Spleen (tissue), 7 donors: Measurements from ENCODE around the gene SLC24A3.

Experiments
- CTCF ChIP-seq, 11 experiments: fragments of 200-600 bp in 7 of 11; fragments of 450-650 bp in 4 of 11; sonication (generic) in 4 of 11; IDR thresholded peaks in 8 of 11; conservative IDR thresholded peaks in 3 of 11; 1 replicate in 7 of 11; 2 replicates in 4 of 11; pipeline versions ENCODE4 v1.4.0 to v1.8.0; 2016 to 2021; ENCODE audit warnings: antibody characterized with exemption in 11 of 11, inconsistent platforms in 4 of 11, mild to moderate bottlenecking in 1 of 11
- POLR2A ChIP-seq, 3 donors: fragments of 450-650 bp; IDR thresholded peaks; one replicate each; pipeline ENCODE4 v1.5.1; 2017; ENCODE audit warnings: antibody characterized with exemption in 3 of 3, mild to moderate bottlenecking in 1 of 3
- POLR2AphosphoS5 ChIP-seq, 3 donors: sonication (generic); formaldehyde crosslinking; IDR thresholded peaks; one replicate each; pipeline ENCODE4 v1.5.1; 2017; ENCODE audit warnings: antibody characterized with exemption in 3 of 3
- donor health status: DM: no; HTN: no; CAD: no; lungs with moderate emphysema.
- donor health status: DM: no; HTN: no; CAD: no.
- donor health status: DM: no; HTN: no; CAD: no.

GRCh38 chr20:19408971-19409370 lies 196.5 kb downstream of the SLC24A3 start:
- TF ChIP-seq CTCF (IDR thresholded peaks at IDR 0.05 in 8 of 11, conservative IDR thresholded peaks at IDR 0.05 in 3 of 11) = no peak
- TF ChIP-seq POLR2A (IDR thresholded peaks at IDR 0.05) = no peak
- TF ChIP-seq POLR2AphosphoS5 (IDR thresholded peaks at IDR 0.05) = no peak
